HCT116 (cell line): ENCODE results near the gene ZNF543. TPM values are rescaled to one million over a fixed set of nuclear protein-coding genes. Genes with fewer than 3 reads are reported as not detected.
A peak's percentile ranks its signal among the peaks of the same experiment; 100 is the strongest.

Experiments used
- ATAC-seq: fragments of 200-7000 bp; cut with Tn5 transposase; 2 replicates; pipeline ENCODE4 v1.9.1; 2020; ENCODE audit warnings: mild to moderate bottlenecking, moderate library complexity
- BruUV-seq: library from RNA; stranded (reverse); fragments of 400-500 nt; replicated peaks from 2 replicates; lab custom pipeline; 2021; lab: Mats Ljungman, UMichigan
- CTCF ChIA-PET: fragments of 300-600 bp; sonication (Branson Sonifier 250); formaldehyde crosslinking; loops from one replicate; lab custom pipeline; 2021; ENCODE audit warnings: antibody characterized with exemption; lab: Charles Lee
- POLR2A ChIA-PET: fragments of 300-600, 350-600 bp; sonication (Branson Sonifier 250); formaldehyde crosslinking; loops from one replicate; lab custom pipeline; 2021; ENCODE audit warnings: antibody characterized with exemption; lab: Charles Lee
- RAD21 ChIA-PET, 2 experiments: fragments of 300-600 bp; sonication (Branson Sonifier 250); formaldehyde crosslinking; loops; one replicate each; lab custom pipeline; 2023; ENCODE audit warnings: low total read pairs in 2 of 2; ENCODE audit not compliant: uncharacterized antibody in 2 of 2, unreplicated experiment in 2 of 2, low non-redundant PET in 1 of 2; lab: Charles Lee
- DNase-seq: peaks from one replicate; pipeline ENCODE4 v3.0.0-alpha.2; 2010; ENCODE audit warnings: low read depth, low spot score
- H2AFZ ChIP-seq: fragments of 200-600 bp; shearing (Covaris generic), sonication (generic); 2 replicates; pipeline ENCODE4 v1.6.1; 2017; ENCODE audit warnings: low read depth, mixed run types, mixed read lengths, antibody characterized with exemption, low read length; ENCODE audit not compliant: poor library complexity, severe bottlenecking
- H3K27ac ChIP-seq: 2 replicates; pipeline ENCODE4 v1.5.1; 2012; ENCODE audit warnings: low read depth, low read length
- H3K27me3 ChIP-seq: fragments of 200-600 bp; sonication (generic); 2 replicates; pipeline ENCODE4 v1.6.1; 2016; ENCODE audit warnings: mixed run types, low read length, mixed read lengths; ENCODE audit not compliant: insufficient read depth
- H3K36me3 ChIP-seq, 2 experiments: fragments of 200-500 bp in 1 of 2; fragments of 200-600 bp in 1 of 2; sonication (Bioruptor generic) in 1 of 2; sonication (generic) in 1 of 2; 2 replicates each; pipeline versions ENCODE4 v1.5.1 to v1.6.1; 2014 to 2016; ENCODE audit warnings: low read length in 2 of 2, inconsistent platforms in 1 of 2, mixed read lengths in 1 of 2, mixed run types in 1 of 2; ENCODE audit not compliant: insufficient read depth in 2 of 2, control insufficient read depth in 1 of 2
- H3K4me1 ChIP-seq, 2 experiments: fragments of 200-600 bp in 1 of 2; sonication (generic) in 1 of 2; 2 replicates each; pipeline versions ENCODE4 v1.5.1 to v1.6.1; 2012 to 2017; ENCODE audit warnings: low read length in 2 of 2, inconsistent platforms in 1 of 2, mild to moderate bottlenecking in 1 of 2, mixed read lengths in 1 of 2, mixed run types in 1 of 2, moderate library complexity in 1 of 2; ENCODE audit not compliant: insufficient read depth in 2 of 2, control insufficient read depth in 1 of 2
- H3K4me2 ChIP-seq: fragments of 200-600 bp; sonication (generic); 2 replicates; pipeline ENCODE4 v1.6.1; 2017; ENCODE audit warnings: mixed run types, low read length, mixed read lengths
- H3K4me3 ChIP-seq, 2 experiments: fragments of 200-600 bp in 1 of 2; sonication (generic) in 1 of 2; replicated peaks in 1 of 2; 2 replicates each; pipeline ENCODE4 v1.5.1; 2011 to 2016; ENCODE audit warnings: low read length in 2 of 2, control low read depth in 1 of 2, low read depth in 1 of 2, mild to moderate bottlenecking in 1 of 2, mixed read lengths in 1 of 2, mixed run types in 1 of 2
- H3K79me2 ChIP-seq: fragments of 200-600 bp; sonication (generic); 2 replicates; pipeline ENCODE4 v1.6.1; 2017; ENCODE audit warnings: mild to moderate bottlenecking, mixed run types, low read length, moderate library complexity, mixed read lengths; ENCODE audit not compliant: insufficient read depth
- H3K9ac ChIP-seq: fragments of 200-600 bp; sonication (generic); 2 replicates; pipeline ENCODE4 v1.6.1; 2016; ENCODE audit warnings: low read length, mixed read lengths
- H3K9me2 ChIP-seq: fragments of 200-600 bp; sonication (generic), shearing (Covaris generic); 2 replicates; pipeline ENCODE4 v1.6.1; 2017; ENCODE audit warnings: mixed run types, mild to moderate bottlenecking, moderate library complexity; ENCODE audit not compliant: insufficient read depth
- H3K9me3 ChIP-seq, 2 experiments: fragments of 200-500 bp in 1 of 2; fragments of 200-600 bp in 1 of 2; sonication (Bioruptor generic) in 1 of 2; sonication (generic) in 1 of 2; 2 replicates each; pipeline ENCODE4 v1.6.1; 2014 to 2017; ENCODE audit warnings: low read length in 2 of 2, mixed read lengths in 2 of 2, inconsistent platforms in 1 of 2, low read depth in 1 of 2, mild to moderate bottlenecking in 1 of 2, mixed run types in 1 of 2, moderate library complexity in 1 of 2; ENCODE audit not compliant: control insufficient read depth in 1 of 2, insufficient read depth in 1 of 2
- H4K20me1 ChIP-seq: fragments of 200-600 bp; sonication (generic), shearing (Covaris generic); 2 replicates; pipeline ENCODE4 v1.6.1; 2017; ENCODE audit warnings: mixed run types, mild to moderate bottlenecking, moderate library complexity; ENCODE audit not compliant: insufficient read depth
- CEBPB ChIP-seq: IDR thresholded peaks from 2 replicates; pipeline ENCODE4 v1.6.1; 2012; ENCODE audit warnings: low read depth
- EGR1 ChIP-seq: IDR thresholded peaks from 2 replicates; pipeline ENCODE4 v1.6.1; 2012; ENCODE audit warnings: low read depth
- ELF1 ChIP-seq: IDR thresholded peaks from 2 replicates; pipeline ENCODE4 v1.6.1; 2012; ENCODE audit warnings: low read depth, borderline replicate concordance
- EZH2 ChIP-seq: fragments of 200-600 bp; sonication (generic); IDR thresholded peaks from 2 replicates; pipeline ENCODE4 v1.6.1; 2017; ENCODE audit warnings: antibody characterized with exemption, mixed run types
- EZH2phosphoT487 ChIP-seq: fragments of 200-600 bp; IDR thresholded peaks from 2 replicates; pipeline ENCODE4 v1.6.1; 2018; ENCODE audit warnings: antibody characterized with exemption, borderline replicate concordance
- FOSL1 ChIP-seq: IDR thresholded peaks from 2 replicates; pipeline ENCODE4 v1.6.1; 2012; ENCODE audit warnings: low read depth
- POLR2AphosphoS5 ChIP-seq: IDR thresholded peaks from 2 replicates; pipeline ENCODE4 v1.6.1; 2011; ENCODE audit warnings: mild to moderate bottlenecking, low read depth, low read length, moderate library complexity
- RAD21 ChIP-seq: IDR thresholded peaks from 2 replicates; pipeline ENCODE4 v1.6.1; 2012; ENCODE audit warnings: low read depth, mild to moderate bottlenecking
- SIN3A ChIP-seq: IDR thresholded peaks from 2 replicates; pipeline ENCODE4 v1.6.1; 2012; ENCODE audit warnings: low read depth
- SP1 ChIP-seq: IDR thresholded peaks from 2 replicates; pipeline ENCODE4 v1.6.1; 2012; ENCODE audit warnings: low read depth
- SRF ChIP-seq: IDR thresholded peaks from 2 replicates; pipeline ENCODE4 v1.6.1; 2012; ENCODE audit warnings: low read depth
- TCF7L2 ChIP-seq: IDR thresholded peaks from 2 replicates; pipeline ENCODE4 v1.7.0; 2011; ENCODE audit warnings: borderline replicate concordance, inconsistent platforms; ENCODE audit not compliant: insufficient read depth, insufficient read length; ENCODE audit errors: extremely low read depth
- ZFX ChIP-seq: fragments of 450-650 bp; IDR thresholded peaks from 2 replicates; pipeline ENCODE4 v1.6.1; 2017
- ZNF274 ChIP-seq: fragments of 200-500 bp; sonication (Bioruptor generic); IDR thresholded peaks from 2 replicates; pipeline ENCODE4 v1.6.1; 2014; ENCODE audit warnings: mild to moderate bottlenecking, low read depth, low read length, inconsistent platforms
- intact Hi-C: fragments of 100-400 bp; cut with micrococcal nuclease; formaldehyde crosslinking; loops from 2 replicates; pipeline ENCODE4 v1.10.0; 2022
- total RNA-seq: library from RNA; stranded (reverse); gene quantifications from one replicate; pipeline ENCODE4 v1.2.1, GENCODE V29; 2021; ENCODE audit not compliant: unreplicated experiment
- TF ChIP-seq, protein P1 (sequence below): IDR thresholded peaks from 2 replicates; pipeline ENCODE4 v1.6.1; 2012

ZNF543 gene
- total RNA-seq, 1 experiment from 2014 or later: 7.6 TPM

DNA sequence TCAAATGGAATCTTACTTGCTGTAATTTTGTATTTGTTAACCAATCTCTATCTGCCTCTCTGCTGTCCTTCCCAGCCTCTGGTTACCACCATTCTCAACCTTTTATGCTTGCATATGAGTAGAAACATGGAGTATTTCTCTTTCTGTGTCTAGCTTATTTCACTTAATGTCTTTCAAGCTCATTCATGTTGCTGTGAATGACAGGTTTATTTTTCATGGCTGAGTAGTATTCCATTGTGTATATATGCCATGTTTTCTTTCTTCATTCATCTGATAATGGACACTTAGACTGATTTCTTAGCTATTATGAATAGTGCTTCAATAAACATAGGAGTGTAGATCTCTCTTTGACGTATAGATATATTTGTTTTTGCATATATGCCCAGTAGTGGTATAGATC, 26.6 kb upstream of the ZNF543 start:
- H3K4me3 ChIP-seq: no peak overlapping the region
- H3K9me3 ChIP-seq: peaks cover 0 to 9% of the 10 kb centered on the region in 2 experiments; a peak in 1 of 4 replicates
- no peak for TF ChIP-seq SIN3A
- TF ChIP-seq TCF7L2: no peak
- no peak for TF ChIP-seq POLR2AphosphoS5
- no peak for TF ChIP-seq ZNF274
- TF ChIP-seq EGR1: no peak
- TF ChIP-seq ZFX: no peak
- TF ChIP-seq EZH2: no peak
- H3K79me2 ChIP-seq: peaks cover 96% of the 10 kb centered on the region
- CTCF ChIA-PET: no interaction called here
- RAD21 ChIA-PET: no interaction called here
- peaks cover 32 to 68% of the 10 kb centered on the region in 2 experiments for H3K36me3 ChIP-seq
- no peaks in the 10 kb centered on the region for H3K9me2 ChIP-seq
- H3K4me2 ChIP-seq: no peak overlapping the region
- H3K4me1 ChIP-seq: no peaks in the 10 kb centered on the region
- H3K27ac ChIP-seq: no peak overlapping the region
- no TSS peak for BruUV-seq
- H4K20me1 ChIP-seq: no peaks in the 10 kb centered on the region
- intact Hi-C loops: no loop called here
- DNase-seq: no peak
- H3K27me3 ChIP-seq: no peaks in the 10 kb centered on the region
- ATAC-seq: no peak
- no peak overlapping the region for H3K9ac ChIP-seq
- no peak overlapping the region for H2AFZ ChIP-seq
- POLR2A ChIA-PET: no interaction called here

DNA sequence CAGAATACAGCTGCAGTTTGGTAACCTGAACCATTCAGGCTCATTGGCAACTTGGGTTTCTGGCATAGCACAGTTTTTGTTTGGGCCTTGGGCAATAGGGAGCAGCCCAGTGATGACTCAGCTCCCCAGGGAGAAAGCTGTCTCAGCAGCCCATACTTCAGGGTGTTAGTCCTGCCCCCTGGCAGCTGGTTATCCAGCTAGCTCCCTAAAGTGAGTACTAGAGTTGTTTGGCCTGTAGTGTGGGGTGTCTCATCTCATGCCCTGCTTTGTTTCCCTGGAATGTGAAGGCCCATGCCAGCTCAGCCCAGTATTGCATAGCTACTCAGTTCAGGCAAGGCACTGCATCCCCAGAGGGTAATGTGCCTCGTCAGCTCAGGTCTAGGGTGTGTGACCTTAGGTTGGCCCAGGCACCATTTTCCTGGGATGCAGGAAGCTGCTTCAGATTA, 18.2 kb upstream of the ZNF543 start:
- no peak for TF ChIP-seq RAD21
- no peak for TF ChIP-seq FOSL1
- TF ChIP-seq, protein P1, sequence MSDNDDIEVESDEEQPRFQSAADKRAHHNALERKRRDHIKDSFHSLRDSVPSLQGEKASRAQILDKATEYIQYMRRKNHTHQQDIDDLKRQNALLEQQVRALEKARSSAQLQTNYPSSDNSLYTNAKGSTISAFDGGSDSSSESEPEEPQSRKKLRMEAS: no peak
- TF ChIP-seq SP1: no peak
- no peak for TF ChIP-seq CEBPB
- no peak for TF ChIP-seq EZH2phosphoT487
- no peak for TF ChIP-seq ELF1
- no peak for TF ChIP-seq SRF
- TF ChIP-seq, all 23 proteins: peak for 0
- Histone ChIP-seq H3K4me2 (peak overlapping the region; percentile 27), H2AFZ (no peak overlapping the region), H3K79me2 (peaks cover 76% of the 10 kb centered on the region), H3K27me3 (no peaks in the 10 kb centered on the region), H4K20me1 (no peaks in the 10 kb centered on the region), H3K9ac (no peak overlapping the region), H3K27ac (no peak overlapping the region), H3K9me2 (no peaks in the 10 kb centered on the region), H3K36me3 (peaks cover 6 to 21% of the 10 kb centered on the region in 2 experiments), H3K4me1 (peaks cover 0 to 23% of the 10 kb centered on the region in 2 experiments; a peak in 2 of 4 replicates), H3K9me3 (no peaks in the 10 kb centered on the region), H3K4me3 (no peak overlapping the region)
- no TSS peak for BruUV-seq
- intact Hi-C loops: no loop called here
- ATAC-seq (peak; percentile 61), DNase-seq (no peak)
- RAD21 ChIA-PET: no interaction called here
- CTCF ChIA-PET: no interaction called here
- POLR2A ChIA-PET: interaction anchor here (0.9 kb wide), 1 partner anchor 18 kb away, joined by 3 read pairs; the partner anchor contains the start of gene ZNF543
